GM19240 (cell line): ENCODE measurements around the gene TCHHL1.
"Not testable (repeated sequence)": the region's sequence is repeated elsewhere in the genome, so short reads cannot be mapped to it uniquely, and the experiment has no call there.

ENCODE experiments used
- DNase-seq: peaks from one replicate; pipeline ENCODE4 v3.0.0; 2011; ENCODE audit warnings: low spot score; ENCODE audit not compliant: insufficient read length

Gene TCHHL1

GRCh38 chr1:152086760-152087159, 2.1 kb downstream of the TCHHL1 start:
- DNase-seq: no peak

- no peak for DNase-seq
Measured at GRCh38 chr1:152084853-152085252, 4.0 kb downstream of the TCHHL1 start.

- not testable (repeated sequence) for DNase-seq
Measured at GRCh38 chr1:152081026-152081425, 7.8 kb downstream of the TCHHL1 start.

- DNase-seq: not testable (repeated sequence)
Measured at GRCh38 chr1:152080494-152080893, 8.4 kb downstream of the TCHHL1 start.

- DNase-seq: no peak
Measured at GRCh38 chr1:152078831-152079441, 9.9 kb downstream of the TCHHL1 start.

GRCh38 chr1:152072311-152072710, 16.6 kb downstream of the TCHHL1 start:
- no peak for DNase-seq

- no peak for DNase-seq
Measured at GRCh38 chr1:152071123-152071522, 17.7 kb downstream of the TCHHL1 start.

- DNase-seq: no peak
Measured at GRCh38 chr1:152067929-152068328, 20.9 kb downstream of the TCHHL1 start.

GRCh38 chr1:152067150-152067549, 21.7 kb downstream of the TCHHL1 start:
- DNase-seq: no peak

- no peak for DNase-seq
Measured at GRCh38 chr1:152061952-152062351, 26.9 kb downstream of the TCHHL1 start.

GRCh38 chr1:152053375-152053774, 35.5 kb downstream of the TCHHL1 start:
- no peak for DNase-seq

GRCh38 chr1:152052606-152053005, 36.3 kb downstream of the TCHHL1 start:
- DNase-seq: peak; percentile 45

GRCh38 chr1:152050886-152051675, 37.8 kb downstream of the TCHHL1 start:
- DNase-seq: no peak

GRCh38 chr1:152049291-152050083, 39.4 kb downstream of the TCHHL1 start:
- no peak for DNase-seq

- no peak for DNase-seq
Measured at GRCh38 chr1:152048416-152049009, 40.4 kb downstream of the TCHHL1 start.

GRCh38 chr1:152047730-152048415, 41.0 kb downstream of the TCHHL1 start:
- peak; percentile 73 for DNase-seq

GRCh38 chr1:152047413-152047729, 41.5 kb downstream of the TCHHL1 start:
- no peak for DNase-seq

GRCh38 chr1:152044386-152044785, 44.5 kb downstream of the TCHHL1 start:
- DNase-seq: no peak

- no peak for DNase-seq
Measured at GRCh38 chr1:152043870-152044269, 45.0 kb downstream of the TCHHL1 start.

- DNase-seq: no peak
Measured at GRCh38 chr1:152042030-152042429, 46.8 kb downstream of the TCHHL1 start.

- DNase-seq: no peak
Measured at GRCh38 chr1:152039886-152040285, 49.0 kb downstream of the TCHHL1 start.
